Karpas-422 (cell line): Measurements from ENCODE around the gene DPP6. TPM values are rescaled to one million over a fixed set of nuclear protein-coding genes. Genes with fewer than 3 reads are reported as not detected.
"Not testable (repeated sequence)": the region's sequence is repeated elsewhere in the genome, so short reads cannot be mapped to it uniquely, and the experiment has no call there.

ENCODE experiments used
- DNase-seq: peaks from one replicate; pipeline ENCODE4 v3.0.0-alpha.2; 2015
- H2AFZ ChIP-seq: fragments of 200-600 bp; sonication (generic); 2 replicates; pipeline ENCODE4 v1.6.1; 2014; ENCODE audit warnings: antibody characterized with exemption, low read length, mixed read lengths
- H3K27ac ChIP-seq: fragments of 200-600 bp; sonication (generic); 2 replicates; pipeline ENCODE4 v1.5.1; 2014; ENCODE audit warnings: mild to moderate bottlenecking, low read length, moderate library complexity
- H3K27me3 ChIP-seq: fragments of 200-600 bp; sonication (generic); 2 replicates; pipeline ENCODE4 v1.6.1; 2014; ENCODE audit warnings: low read length, mixed read lengths
- H3K36me3 ChIP-seq: fragments of 200-600 bp; sonication (generic); 2 replicates; pipeline ENCODE4 v1.6.1; 2014; ENCODE audit warnings: low read length, mixed read lengths; ENCODE audit not compliant: insufficient read depth
- H3K4me1 ChIP-seq: fragments of 200-600 bp; sonication (generic); 2 replicates; pipeline ENCODE4 v1.6.1; 2014; ENCODE audit warnings: mild to moderate bottlenecking, low read length, mixed read lengths
- H3K4me2 ChIP-seq: fragments of 200-600 bp; sonication (generic); 2 replicates; pipeline ENCODE4 v1.6.1; 2014; ENCODE audit warnings: low read length, low read depth, mild to moderate bottlenecking; ENCODE audit not compliant: poor library complexity, severe bottlenecking
- H3K4me3 ChIP-seq: fragments of 200-600 bp; sonication (generic); 2 replicates; pipeline ENCODE4 v1.5.1; 2014; ENCODE audit warnings: mild to moderate bottlenecking, antibody characterized with exemption, low read length, mixed read lengths
- H3K79me2 ChIP-seq: fragments of 200-600 bp; sonication (generic); 2 replicates; pipeline ENCODE4 v1.6.1; 2014; ENCODE audit warnings: mild to moderate bottlenecking, low read length, mixed read lengths
- H3K9ac ChIP-seq: fragments of 200-600 bp; sonication (generic); 2 replicates; pipeline ENCODE4 v1.6.0; 2014; ENCODE audit warnings: low read length
- H3K9me2 ChIP-seq: fragments of 200-600 bp; sonication (generic), shearing (Covaris generic); replicated peaks from 2 replicates; pipeline ENCODE4 v1.6.0; 2014; ENCODE audit warnings: mild to moderate bottlenecking, low read length, moderate library complexity; ENCODE audit not compliant: insufficient read depth
- H3K9me3 ChIP-seq: fragments of 300-700, 200-600 bp; sonication (generic); 2 replicates; pipeline ENCODE4 v1.6.1; 2014; ENCODE audit warnings: low read length, mixed read lengths
- H4K20me1 ChIP-seq: fragments of 200-600 bp; sonication (generic); 2 replicates; pipeline ENCODE4 v1.6.1; 2014; ENCODE audit warnings: mild to moderate bottlenecking, antibody characterized with exemption, low read length, low read depth; ENCODE audit not compliant: insufficient read depth
- total RNA-seq: library from RNA; depleted of rRNA; stranded (reverse); fragments of >200 nt; shearing (Covaris generic); gene quantifications from 2 replicates; pipeline ENCODE4 v1.2.3, GENCODE V29; 2014; ENCODE audit warnings: low replicate concordance

The DPP6 gene
- total RNA-seq, 1 experiment from 2014 or later = not detected

DNA sequence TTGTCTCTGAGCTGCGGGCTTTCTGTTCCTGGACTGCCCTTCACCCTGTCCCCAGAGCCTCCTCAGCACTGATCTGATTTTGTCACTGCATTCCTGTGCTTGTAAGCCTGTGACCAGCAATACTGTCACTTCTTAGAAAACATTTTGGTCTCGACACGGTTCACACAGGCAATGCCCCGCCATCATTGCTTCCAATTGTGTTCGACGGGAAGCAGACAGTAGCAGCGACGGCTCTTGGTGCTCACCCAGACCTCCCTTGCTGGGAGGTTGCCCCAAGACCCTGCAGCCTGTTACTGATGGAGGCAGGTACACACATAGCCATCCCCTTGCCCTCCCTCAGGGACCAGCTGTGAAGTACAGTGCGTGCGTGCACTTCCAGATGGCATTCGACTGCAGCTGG, 99.1 kb downstream of the DPP6 start:
- H3K79me2 ChIP-seq, H3K9me2 ChIP-seq, H3K36me3 ChIP-seq, H3K4me1 ChIP-seq, DNase-seq, H3K9me3 ChIP-seq, H3K27me3 ChIP-seq, H3K9ac ChIP-seq, H3K27ac ChIP-seq, H3K4me3 ChIP-seq, H2AFZ ChIP-seq, H4K20me1 ChIP-seq, H3K4me2 ChIP-seq: not testable (repeated sequence)

DNA sequence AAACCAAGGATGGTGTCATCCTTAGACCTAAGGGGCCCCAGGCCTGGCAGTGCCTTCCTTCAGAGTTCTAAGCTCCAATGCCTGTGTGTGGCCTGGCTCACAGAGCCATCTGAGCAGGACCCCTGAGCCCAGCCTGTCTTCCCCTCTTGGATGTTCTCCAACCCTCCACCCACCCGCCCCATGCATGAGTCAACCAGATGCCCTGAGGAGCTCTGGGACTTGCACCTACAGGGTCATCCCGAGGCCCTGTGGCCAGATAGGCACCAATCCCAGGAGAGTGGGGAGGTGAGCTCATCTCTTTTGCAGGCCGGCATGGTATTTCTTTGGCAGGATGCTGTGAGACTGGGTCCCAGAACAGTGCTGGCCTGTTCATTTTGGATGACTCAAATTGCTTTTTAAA, 103.7 kb downstream of the DPP6 start:
- not testable (repeated sequence) for H3K27me3 ChIP-seq, H3K79me2 ChIP-seq, H3K27ac ChIP-seq, H3K4me2 ChIP-seq, H2AFZ ChIP-seq, DNase-seq, H3K9me3 ChIP-seq, H3K9ac ChIP-seq, H3K9me2 ChIP-seq, H3K4me1 ChIP-seq, H3K36me3 ChIP-seq, H3K4me3 ChIP-seq, H4K20me1 ChIP-seq

DNA sequence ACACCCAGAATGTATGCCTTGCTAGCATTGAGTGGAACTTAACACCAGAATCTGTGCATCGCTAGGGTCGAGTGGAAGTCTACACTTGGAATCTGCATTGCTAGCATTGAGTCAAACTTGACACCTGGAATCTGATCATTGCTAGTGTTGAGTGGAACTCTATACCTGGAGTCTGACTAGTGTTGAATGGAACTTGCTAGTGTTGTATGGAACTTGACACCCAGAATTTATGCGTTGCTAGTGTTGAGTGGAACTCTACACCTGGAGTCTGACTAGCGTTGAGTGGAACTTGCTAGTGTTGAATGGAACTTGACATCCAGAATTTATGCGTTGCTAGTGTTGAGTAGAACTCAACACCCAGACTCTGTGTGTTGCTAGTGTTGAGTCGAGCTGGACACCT, 110.7 kb downstream of the DPP6 start:
- not testable (repeated sequence) for H3K9me2 ChIP-seq, H3K36me3 ChIP-seq, DNase-seq, H3K79me2 ChIP-seq, H3K4me1 ChIP-seq, H3K27me3 ChIP-seq, H3K9me3 ChIP-seq, H3K4me2 ChIP-seq, H3K4me3 ChIP-seq, H3K27ac ChIP-seq, H3K9ac ChIP-seq, H4K20me1 ChIP-seq, H2AFZ ChIP-seq

DNA sequence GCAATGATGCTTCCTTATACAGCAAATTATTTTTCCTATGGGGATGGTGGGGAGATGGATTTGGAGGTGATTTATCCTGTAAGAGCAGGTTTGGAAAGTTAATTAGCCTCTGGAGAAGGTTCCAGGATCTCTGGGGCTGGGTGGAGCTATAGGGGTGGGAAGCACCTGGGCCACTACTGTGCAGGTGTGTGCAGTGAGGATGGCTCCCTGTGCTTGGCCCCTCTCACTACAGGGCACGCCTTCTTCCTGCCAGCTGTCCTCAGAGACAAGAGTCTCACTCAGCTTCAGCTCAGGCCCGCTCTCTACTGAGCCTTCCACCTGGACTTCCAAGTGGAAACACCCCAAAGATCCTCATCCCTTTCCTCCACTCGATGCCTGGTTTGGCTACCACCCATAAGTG, 111.4 kb downstream of the DPP6 start:
- H3K27ac ChIP-seq, H3K27me3 ChIP-seq, H3K9ac ChIP-seq, H4K20me1 ChIP-seq, H3K4me2 ChIP-seq, H3K9me3 ChIP-seq, H3K4me3 ChIP-seq, H3K4me1 ChIP-seq, DNase-seq, H3K9me2 ChIP-seq, H3K36me3 ChIP-seq, H2AFZ ChIP-seq, H3K79me2 ChIP-seq: not testable (repeated sequence)

DNA sequence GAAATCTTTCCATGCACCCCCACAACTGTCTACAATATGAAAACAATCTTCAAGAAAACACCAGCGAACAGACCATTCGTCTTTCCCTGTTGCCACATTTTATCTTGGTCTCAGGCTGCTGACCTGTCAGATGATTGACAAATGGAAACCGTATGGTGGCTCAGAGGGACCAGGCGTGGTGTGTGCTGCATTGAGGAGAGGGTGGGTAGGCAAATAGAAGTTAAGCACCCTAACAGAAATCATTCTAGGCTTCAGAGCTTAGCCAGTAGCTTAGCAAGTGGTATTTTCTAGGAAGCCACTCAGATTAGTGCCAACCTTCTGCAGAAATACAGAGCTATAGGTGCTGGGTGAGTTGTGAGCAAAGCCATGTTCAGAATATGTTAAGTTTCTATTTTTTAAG, 114.9 kb downstream of the DPP6 start:
- Histone ChIP-seq H3K9me3 (no peaks in the 10 kb centered on the region), H3K4me2 (no peak overlapping the region), H4K20me1 (no peaks in the 10 kb centered on the region), H3K4me3 (no peak overlapping the region), H3K4me1 (no peaks in the 10 kb centered on the region), H3K9me2 (no peaks in the 10 kb centered on the region), H3K9ac (no peak overlapping the region), H3K27me3 (no peaks in the 10 kb centered on the region), H2AFZ (no peak overlapping the region), H3K27ac (no peak overlapping the region), H3K79me2 (no peaks in the 10 kb centered on the region), H3K36me3 (no peaks in the 10 kb centered on the region)
- no peak for DNase-seq

DNA sequence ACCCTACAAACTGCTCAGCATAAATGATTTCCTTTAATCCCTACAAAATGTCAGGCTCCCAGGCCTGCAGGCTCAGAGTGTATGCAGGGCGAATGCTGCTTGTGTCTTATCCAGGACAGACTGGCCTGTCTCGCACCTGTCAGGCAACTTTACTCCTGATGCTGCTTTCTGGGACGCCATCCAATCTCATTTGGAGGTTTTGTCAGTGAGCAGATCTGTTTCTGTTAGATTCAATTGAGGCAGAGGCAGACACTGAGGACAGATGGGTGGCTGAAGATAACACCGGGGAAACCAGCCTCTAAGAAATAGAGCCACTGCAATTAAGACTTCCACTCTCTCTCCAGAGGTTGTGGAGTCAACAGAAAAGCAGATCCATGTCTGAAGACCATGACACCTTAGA, 115.6 kb downstream of the DPP6 start:
- DNase-seq = no peak
- no peak overlapping the region for H3K4me3 ChIP-seq
- no peak overlapping the region for H2AFZ ChIP-seq

DNA sequence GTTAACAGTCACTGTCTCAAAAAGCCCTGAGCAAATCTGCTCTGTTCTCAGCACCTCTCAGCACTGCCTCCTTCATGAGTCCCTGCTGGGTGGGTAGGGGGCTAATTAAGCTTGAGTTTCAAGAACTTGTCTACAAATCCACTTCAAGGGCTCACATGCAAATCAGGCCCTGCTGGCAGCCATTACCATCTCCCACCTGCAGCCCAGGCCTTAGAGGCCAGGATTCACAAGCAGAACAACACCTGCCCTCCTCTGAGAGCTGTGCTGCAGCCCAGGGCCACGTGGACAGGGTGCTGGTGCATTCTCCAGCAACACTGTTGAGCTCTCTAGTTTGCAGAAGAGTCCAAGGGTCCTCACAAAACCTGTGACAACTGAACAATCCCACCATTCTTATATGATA, 119.2 kb downstream of the DPP6 start:
- no peaks in the 10 kb centered on the region for H3K27me3 ChIP-seq
- H2AFZ ChIP-seq = no peak overlapping the region
- H3K79me2 ChIP-seq = no peaks in the 10 kb centered on the region

More for the DNA sequence above, 115.6 kb downstream of the DPP6 start:
- Histone ChIP-seq H3K36me3 (no peaks in the 10 kb centered on the region), H3K9me2 (no peaks in the 10 kb centered on the region), H3K4me2 (no peak overlapping the region), H3K79me2 (no peaks in the 10 kb centered on the region), H3K9ac (no peak overlapping the region), H3K27me3 (no peaks in the 10 kb centered on the region), H3K9me3 (no peaks in the 10 kb centered on the region), H3K4me1 (no peaks in the 10 kb centered on the region), H3K27ac (no peak overlapping the region), H4K20me1 (no peaks in the 10 kb centered on the region)

DNA sequence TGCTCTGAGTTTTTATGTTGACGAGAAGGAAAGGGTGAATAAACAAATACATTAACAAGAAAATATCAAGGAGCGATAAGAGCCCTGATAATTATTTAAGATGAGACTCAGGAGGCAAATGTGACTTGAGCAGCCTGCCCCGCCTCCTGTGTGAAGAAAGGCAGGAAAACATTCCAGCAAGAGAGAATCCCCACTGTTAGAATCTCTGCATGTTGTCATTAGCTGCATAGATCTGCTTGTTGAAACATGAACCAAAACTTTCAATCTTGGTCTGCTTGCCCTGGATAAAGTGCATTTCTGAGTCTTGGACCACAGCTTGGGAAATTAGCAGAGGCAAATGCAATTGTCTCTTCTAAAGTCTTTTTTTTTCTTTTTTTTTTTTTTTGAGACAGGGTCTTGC, 120.0 kb downstream of the DPP6 start:
- H3K4me1 ChIP-seq = no peaks in the 10 kb centered on the region
- H3K4me2 ChIP-seq = no peak overlapping the region
- no peaks in the 10 kb centered on the region for H3K79me2 ChIP-seq
- no peaks in the 10 kb centered on the region for H3K9me3 ChIP-seq
- H3K27ac ChIP-seq = no peak overlapping the region
- H3K36me3 ChIP-seq = no peaks in the 10 kb centered on the region
- H3K4me3 ChIP-seq = no peak overlapping the region
- H3K9me2 ChIP-seq = no peaks in the 10 kb centered on the region
- no peak for DNase-seq
- no peak overlapping the region for H2AFZ ChIP-seq
- H3K9ac ChIP-seq = no peak overlapping the region
- no peaks in the 10 kb centered on the region for H3K27me3 ChIP-seq
- H4K20me1 ChIP-seq = no peaks in the 10 kb centered on the region

More for the DNA sequence above, 119.2 kb downstream of the DPP6 start:
- H3K9ac ChIP-seq = no peak overlapping the region
- H3K36me3 ChIP-seq = no peaks in the 10 kb centered on the region
- H3K9me3 ChIP-seq = no peaks in the 10 kb centered on the region
- H4K20me1 ChIP-seq = no peaks in the 10 kb centered on the region
- no peaks in the 10 kb centered on the region for H3K4me1 ChIP-seq
- H3K4me2 ChIP-seq = no peak overlapping the region
- no peaks in the 10 kb centered on the region for H3K9me2 ChIP-seq
- no peak for DNase-seq
- H3K4me3 ChIP-seq = no peak overlapping the region
- no peak overlapping the region for H3K27ac ChIP-seq

DNA sequence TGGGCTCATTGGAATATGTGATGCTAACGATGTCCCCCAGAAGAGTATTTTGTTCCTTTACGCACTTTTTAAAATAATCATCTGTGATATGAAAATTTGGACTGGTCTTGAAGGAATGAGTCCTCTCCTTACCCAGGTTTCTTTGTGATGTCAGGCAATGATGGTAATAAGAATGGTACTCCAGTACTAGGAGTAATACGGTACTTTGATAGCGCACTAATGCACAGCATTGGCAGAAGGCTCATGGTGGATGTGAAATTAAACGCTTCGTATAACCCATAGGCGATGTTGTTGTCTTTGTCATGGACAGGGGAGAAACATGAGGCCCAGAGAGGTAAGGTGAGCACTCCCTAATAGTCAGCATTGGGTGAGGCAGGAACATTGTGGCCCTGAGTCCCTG, 125.4 kb downstream of the DPP6 start:
- Histone ChIP-seq H3K9me3 (no peaks in the 10 kb centered on the region), H3K9ac (no peak overlapping the region), H2AFZ (no peak overlapping the region), H3K27ac (no peak overlapping the region), H3K79me2 (no peaks in the 10 kb centered on the region), H4K20me1 (no peaks in the 10 kb centered on the region), H3K4me1 (no peaks in the 10 kb centered on the region), H3K4me2 (no peak overlapping the region), H3K4me3 (no peak overlapping the region), H3K36me3 (no peaks in the 10 kb centered on the region), H3K27me3 (no peaks in the 10 kb centered on the region), H3K9me2 (no peaks in the 10 kb centered on the region)
- DNase-seq = no peak
